ENCODE measurements around the gene AKAP8L. TPM values are rescaled to one million over a fixed set of nuclear protein-coding genes. Genes with fewer than 3 reads are reported as not detected.

AKAP8L gene
- polyA plus RNA-seq, 1 donor = 69.5 TPM

DNA sequence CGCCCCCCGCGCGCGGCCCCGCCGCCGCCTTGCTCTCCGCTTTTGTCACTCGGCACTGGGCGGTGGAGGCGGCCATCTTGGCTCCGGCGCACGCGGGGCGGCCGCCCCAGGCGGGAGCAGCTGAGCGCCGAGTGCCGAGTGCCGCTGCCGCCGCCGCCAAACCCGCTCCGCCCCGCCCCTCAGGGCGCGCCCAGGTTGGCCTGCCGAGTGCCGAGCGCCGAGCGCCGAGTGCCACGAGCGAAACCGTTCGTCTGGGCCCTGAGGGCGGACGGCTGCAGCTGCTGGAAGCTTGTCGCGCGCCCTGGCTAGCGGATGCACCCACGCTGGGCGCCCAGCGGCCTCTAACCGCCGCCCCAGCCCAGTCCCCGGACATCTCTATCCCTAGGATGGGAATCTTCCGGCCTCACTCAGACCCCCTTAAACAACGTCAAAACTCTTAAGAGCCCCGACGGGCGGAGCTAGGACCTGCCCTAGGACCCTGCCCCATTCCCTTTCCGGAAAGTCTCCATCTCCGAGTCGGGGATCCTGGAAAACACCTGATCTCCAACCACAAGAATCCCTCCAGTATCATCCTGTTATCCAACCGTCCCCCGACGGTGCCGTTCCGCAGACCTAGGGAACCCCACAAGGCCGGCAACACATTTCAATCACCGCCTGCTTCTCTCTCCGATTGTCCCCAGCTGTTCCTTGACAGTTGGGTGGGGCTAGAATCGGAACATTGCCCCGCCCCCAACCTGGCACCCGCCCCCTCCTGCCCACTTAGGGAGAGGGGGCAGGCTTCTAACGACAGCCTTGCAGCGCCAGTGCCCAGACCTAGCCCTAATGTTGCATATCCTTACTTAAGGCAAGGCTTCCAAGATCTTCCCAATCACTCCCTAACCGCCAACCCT, 14.1 kb upstream of the AKAP8L start:
- peak; percentile 66 for DNase-seq (ENCODE audit: low read depth)

DNA sequence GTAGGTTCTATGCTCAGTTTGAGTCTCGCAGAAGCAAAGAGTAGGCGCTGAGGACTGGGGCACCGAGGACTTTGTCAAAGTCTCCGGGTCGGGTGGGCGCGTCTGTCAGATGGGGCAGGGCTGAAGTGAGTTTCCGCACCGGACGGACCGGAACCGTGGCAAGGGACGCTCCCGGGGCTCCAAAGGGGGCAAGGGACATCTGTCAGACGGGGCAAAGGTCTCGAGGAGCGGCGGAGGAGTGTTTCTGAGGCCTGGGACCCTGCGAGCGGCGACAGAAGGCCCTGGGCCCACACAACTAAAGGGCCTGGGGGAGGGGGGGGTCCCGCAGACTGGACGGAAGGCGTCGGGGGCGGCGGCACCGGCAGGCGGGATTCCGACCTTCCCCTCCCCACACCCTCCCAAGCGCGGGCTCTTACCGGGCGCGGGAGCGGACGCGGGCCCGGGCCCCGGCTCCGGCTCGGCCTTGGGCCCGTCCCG, 13.3 kb upstream of the AKAP8L start:
- DNase-seq (ENCODE audit: low read depth) = no peak

DNA sequence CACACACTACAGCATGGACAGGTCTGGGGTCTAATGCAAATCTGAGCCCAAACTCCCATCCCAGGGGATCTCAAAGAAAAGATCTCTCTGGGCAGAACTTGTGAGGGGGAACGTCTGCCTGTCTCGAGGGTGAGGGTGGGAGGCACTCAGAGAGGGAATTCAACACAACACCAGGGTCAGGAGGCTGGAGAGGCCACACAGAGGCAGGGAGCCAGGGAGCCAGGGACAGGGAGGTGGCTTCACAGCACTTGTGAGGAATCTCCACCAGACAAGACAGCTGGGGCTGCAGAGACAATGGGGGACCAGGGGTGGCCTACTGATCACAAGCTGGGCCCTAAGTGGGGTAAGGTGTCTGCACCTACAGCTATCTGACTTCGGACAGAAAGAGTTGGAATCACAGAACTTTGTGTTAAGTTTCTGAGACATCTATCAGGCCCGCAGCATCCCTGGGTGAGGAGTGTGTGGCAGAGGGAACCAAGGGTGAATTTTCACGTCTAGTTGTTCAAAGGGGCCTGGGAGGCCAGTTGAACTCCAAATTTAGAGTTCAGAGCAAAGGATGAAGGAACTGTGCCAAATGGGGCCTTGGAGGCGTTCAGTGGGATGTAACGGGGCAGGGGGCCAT, 12.7 kb upstream of the AKAP8L start:
- DNase-seq (ENCODE audit: low read depth) = no peak

DNA sequence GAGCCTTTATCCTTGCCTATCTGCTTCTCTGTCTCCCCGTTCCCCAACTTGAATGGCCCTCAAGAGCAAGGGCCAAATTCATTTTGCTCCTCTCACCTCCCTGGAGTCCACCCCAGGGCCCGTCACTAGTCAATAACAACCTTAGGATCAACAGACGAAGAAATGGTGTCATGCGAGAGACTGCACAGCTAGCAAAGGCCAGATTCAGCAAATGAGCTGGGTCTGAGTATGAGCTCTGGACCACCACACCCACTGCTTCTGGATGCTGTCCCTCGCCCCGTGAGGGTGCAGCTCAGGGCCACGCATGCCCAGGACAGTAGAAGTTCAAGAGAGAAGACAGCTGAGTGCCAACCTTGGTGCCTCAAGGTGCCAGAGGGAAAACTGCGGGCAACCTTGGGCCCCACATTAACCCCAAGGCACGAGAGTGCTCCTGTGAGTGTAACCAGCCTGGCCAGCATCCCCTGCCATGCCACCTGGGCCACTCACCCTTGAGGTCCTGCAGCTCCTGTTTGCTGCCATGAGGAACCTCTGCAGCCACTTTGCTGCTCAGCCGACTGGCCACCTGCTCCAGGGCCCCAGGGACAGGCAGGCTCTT, 11.8 kb upstream of the AKAP8L start:
- no peak for DNase-seq (ENCODE audit: low read depth)

DNA sequence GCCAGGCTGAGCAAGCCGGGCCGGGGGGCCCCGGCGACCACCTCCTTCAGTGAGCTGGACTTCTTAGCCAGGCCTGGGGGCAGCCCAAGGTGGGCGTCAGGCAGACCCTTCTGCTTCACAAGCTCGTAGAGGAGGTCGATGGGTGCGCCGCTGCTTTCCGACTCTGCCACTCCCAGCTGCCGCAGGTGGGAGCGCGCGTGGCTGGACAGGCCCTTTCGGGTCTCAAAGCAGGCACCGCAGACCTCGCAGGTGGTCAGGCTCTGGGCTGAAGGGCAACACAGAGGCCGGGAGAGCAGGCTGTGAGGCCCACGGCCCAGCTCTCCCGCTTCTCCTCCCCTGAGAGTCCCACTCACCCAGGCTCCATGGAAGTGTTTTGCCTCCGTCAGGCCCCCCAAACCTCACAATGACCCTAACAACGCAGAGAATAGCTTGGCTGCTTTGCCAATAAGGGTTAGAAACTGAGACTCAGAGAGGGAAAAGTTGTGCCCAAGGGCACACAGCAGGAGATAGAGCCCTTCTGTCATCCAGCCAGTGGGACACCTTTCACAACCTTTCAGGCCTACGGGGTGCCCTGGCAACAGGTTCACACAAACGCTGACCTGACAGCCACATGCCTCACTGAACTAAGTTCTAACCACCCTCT, 11.2 kb upstream of the AKAP8L start:
- DNase-seq (ENCODE audit: low read depth) = no peak

DNA sequence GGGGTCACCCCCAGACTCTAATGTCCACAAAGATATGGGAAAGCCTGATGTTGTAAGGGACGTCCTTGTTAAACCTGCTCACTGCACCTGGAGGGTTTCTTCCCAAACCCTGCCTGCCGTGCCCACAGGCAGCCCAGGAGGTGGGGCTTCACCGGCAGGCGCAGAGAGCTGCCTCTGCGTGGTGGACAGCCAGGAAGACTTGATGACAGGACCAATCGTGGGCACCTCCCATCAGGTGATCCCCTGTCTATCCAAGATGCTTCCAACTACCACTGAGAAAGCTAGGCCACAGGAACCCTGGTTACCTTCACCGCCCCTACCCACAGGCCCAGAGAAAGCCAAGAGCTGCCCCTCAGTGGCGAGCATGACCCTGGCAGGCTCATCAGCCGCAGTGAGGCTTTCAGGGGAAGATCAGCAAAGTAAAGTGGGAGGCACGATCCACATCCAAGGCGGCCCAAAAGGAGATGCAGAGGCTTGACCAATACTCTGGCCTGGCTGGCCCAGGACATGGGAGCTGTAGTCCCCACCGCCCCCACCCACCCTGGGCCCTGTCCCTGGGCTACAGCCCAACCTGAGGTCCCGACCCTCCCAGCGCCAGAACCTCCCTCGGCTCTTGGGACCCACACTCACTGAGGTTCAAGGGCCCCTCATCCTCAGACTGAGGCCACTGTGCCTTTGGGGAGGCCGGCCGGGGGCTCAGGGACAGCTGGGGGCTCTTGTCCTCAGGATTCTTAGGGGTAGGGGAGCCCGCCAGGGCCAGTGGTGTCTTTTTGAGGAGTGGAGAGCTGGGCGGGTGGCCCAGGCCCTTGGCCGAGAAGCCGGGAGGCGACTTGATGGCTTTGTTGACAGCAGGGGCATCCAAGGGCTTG, 10.4 kb upstream of the AKAP8L start:
- no peak for DNase-seq (ENCODE audit: low read depth)

DNA sequence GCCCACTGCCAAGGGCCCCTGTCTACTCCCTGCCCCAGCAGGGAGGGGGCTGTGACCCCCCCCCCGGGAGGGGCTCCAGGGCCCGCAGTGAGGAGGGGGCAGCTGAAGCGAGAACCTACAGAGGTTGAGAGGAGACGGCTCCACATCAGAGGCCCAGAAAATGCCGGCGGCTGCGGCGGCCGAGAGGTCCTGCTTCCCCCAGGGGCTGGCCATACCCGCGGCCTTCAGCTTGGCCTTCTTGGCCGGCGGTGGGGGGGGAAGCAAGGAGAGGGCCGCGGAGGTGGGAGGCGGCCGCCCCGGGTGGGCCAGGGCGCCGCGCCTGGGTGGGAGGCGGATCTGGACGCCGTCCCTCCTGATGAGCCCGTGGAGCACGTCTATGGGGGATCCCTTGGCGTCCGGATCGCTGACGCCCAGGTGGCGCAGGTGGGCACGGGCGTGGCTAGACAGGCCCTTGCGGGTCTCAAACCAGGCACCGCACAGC, 9.2 kb upstream of the AKAP8L start:
- DNase-seq (ENCODE audit: low read depth) = no peak

DNA sequence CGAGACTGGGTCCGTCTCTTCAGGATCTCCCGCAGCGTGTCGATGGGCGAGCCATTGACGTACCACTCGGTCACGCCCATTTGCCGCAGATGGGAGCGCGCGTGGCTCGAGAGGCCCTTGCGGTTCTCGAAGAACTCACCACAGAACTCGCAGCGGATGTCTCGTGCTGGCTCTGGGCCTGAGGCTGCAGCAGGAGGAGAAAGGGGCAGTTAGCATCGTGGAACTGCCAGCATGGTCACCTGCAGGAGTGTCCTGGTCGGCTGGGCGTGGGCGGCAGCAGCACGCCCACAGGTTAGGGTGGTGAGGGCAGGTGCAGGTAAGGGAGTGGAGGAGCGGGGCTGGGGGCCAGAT, 8.5 kb upstream of the AKAP8L start:
- DNase-seq (ENCODE audit: low read depth) = no peak

DNA sequence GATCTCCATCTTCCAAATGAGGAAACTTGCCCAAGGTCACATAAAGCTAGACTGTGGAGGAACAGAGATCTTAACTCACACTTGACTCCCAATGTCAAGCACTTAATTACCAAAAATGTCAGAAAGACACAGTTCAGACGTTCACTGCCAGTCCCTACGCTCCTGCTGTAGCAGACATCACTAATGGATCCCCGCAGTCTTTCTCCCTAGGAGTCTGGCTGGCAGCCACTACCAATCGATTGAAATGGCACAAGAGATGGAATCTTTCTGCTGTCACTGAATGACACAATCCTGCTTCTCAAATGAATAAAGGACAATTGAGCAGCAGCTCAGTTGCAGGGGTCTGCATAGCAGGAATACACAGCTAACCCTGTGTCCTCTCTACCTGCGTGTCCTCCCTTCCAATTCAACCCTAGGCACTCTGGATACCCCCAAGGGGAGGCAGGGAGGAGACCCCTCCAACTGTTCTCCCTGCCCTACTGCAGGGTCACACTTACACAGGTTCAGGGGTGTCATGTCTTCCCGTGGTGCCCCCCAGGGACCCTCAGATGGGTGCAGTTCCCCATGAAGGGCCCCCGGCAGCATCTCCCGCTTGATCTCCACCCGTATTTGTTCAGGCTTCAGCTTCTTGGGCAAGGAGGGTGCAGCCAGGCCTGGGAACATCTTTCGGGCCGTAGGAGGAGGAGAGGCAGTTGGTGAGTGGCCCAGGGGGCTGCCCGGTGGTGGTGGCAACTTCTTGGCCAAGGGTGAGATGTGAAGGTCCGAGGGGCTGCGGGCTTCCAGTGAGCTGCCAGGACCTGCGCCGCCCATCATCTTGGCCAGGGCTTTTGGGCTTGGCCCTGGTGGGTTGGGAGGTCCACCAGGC, 7.9 kb upstream of the AKAP8L start:
- DNase-seq (ENCODE audit: low read depth) = no peak

DNA sequence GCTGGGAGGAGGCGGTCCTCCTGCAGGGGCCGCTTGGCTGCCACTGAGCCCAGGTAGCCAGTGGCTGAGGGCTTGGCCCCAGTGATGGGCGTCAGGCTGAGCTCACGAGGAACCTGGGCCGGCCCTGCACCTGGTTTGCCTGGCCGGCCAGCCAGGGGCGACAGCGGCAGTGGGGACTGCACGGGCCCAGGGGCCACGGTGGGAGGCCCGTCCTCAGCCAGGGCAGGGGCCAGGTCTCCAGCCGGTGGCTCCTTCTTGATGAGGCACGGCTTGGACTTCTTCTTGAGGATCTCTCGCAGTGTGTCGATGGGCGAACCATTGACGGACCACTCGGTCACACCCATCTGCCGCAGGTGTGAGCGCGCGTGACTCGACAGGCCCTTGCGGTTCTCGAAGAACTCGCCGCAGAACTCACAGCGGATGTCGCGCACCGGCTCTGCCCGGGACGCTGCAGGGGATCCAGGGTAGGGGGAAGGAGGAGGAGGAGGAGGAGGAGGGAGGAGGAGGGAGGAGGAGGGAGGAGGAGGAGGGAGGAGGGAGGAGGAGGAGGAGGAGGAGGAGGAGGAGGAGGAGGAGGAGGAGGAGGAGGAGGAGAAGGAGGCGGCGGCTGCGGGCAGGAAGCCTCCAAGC, 6.6 kb upstream of the AKAP8L start:
- no peak for DNase-seq (ENCODE audit: low read depth)

DNA sequence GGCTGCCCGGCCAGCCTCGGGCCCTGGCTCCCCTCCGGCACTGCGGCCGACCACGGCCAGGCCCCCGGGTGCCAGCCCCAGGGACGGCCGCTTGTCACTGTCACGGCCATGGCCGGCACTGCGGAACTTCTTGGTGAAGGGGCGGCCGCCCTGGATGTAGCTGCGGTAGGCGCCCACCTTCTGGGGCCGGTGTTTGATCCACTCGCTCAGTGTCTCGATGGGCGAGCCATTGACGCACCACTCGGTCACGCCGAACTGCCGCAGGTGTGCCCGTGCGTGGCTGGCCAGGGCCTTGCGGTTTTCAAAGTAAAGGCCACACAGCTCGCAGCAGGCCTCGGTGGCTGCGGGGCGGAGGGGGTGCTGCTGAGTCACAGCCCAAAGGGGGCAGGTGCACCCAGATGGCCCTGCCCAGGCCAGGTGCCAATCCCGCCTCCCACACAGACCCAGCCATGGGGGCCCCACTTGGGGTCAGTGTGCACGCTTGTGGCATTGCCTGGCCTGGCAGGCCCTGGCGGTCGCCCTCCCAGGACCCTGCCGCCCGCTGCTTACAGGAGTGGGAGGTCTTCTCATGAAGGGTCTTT, 6.0 kb upstream of the AKAP8L start:
- DNase-seq (ENCODE audit: low read depth) = no peak

DNA sequence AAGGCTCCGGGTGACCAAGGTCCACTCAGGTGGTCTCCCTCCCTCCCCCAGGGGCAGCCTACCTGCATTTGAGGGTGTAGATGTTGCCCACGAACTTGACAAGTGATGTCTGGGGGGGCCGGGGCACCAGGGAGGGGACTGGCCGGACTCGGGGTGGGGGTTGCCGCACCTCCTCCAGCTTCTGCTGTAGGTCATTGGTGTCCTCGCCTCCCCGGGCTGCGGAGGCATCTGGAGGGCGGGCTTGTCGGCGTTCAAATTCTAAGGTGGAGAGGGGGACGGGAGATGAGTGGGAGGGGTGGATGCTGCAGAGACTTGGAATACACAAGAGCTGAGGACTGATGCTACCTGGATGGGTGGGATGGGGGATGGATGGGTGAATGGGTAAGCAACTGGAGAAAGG, 5.3 kb upstream of the AKAP8L start:
- no peak for DNase-seq (ENCODE audit: low read depth)

DNA sequence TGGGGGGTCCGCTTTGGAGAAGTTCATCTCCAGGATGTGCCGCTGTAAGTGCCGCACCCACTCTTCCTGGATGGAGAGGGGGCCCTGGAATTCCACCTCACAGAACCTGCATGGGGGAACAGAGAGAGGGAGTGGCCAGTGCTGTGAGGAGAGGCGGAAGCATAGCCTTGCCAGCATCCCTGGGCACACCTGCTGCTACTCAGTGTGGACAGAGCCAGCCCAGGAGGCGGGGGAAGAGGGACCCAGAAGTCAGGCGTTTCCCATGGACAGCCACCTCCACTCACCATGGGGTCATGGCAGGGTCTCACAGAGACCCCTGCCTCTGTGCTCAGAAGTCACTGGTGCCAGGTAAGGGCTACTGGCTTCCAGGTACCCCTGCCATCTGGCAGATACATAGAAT, 4.3 kb upstream of the AKAP8L start:
- DNase-seq (ENCODE audit: low read depth) = no peak

DNA sequence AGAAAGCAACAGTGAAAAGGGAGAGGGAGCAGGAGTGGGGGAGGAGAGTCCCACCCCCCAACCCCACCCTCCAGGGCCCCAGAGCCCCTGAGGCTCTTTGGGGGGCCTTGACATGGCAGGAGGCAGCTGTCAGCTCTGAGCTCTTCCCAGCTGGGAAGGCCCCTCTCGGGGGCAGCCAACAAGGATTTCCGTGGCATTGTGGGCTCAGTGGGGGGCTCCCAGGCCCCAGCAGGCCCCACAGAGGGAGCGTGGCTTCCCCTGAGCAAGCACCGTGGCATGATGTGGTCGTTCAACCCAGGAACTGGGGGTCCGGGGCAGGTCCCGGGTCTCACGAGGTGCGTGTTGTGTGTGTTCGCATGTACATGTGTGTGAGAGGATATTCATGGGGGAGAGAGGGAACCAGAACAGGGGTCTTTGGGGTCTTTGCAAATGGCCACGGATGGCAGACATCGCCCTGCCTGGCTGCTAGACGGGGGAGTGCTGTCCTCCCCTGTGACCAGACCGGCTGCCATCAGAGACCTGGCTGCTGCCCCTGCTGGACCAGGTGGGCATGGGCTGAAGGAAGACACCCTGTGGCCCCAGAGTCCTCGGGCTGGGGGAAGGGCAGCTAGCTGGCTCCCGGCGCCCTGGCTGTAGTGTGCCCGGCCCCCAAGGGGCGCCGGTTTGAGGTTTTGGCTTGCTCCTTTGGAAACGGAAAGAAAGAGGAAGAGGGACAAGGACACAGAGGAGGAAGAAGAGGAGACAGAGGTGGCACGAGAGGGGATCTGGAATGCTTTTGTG, 3.7 kb upstream of the AKAP8L start:
- no peak for DNase-seq (ENCODE audit: low read depth)

DNA sequence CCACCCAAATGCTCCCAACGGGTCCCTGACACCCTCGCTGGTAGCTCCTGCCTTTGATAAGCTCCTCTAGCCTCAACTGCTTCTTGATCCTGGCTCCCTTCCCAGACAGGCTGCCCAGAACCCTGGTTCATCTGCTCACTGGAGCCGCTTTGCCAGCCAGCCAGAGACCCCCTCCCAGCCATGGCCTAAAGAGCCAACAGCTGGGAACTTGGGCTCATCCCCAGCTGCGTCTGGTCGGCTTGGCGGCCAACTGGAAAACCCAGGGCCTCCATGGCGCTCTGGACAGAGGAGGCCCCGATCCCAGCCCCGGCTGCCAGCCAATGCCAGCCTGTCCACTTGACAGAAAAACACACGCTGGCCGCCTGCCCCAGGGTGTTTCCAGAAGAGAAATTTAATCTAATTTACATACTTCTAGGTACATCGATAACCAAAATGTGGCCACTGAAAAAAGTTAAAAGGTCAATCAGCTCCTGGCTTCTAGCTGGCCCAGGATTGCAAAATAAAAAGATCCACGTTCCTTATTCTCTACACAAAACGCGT, 3.0 kb upstream of the AKAP8L start:
- no peak for DNase-seq (ENCODE audit: low read depth)

DNA sequence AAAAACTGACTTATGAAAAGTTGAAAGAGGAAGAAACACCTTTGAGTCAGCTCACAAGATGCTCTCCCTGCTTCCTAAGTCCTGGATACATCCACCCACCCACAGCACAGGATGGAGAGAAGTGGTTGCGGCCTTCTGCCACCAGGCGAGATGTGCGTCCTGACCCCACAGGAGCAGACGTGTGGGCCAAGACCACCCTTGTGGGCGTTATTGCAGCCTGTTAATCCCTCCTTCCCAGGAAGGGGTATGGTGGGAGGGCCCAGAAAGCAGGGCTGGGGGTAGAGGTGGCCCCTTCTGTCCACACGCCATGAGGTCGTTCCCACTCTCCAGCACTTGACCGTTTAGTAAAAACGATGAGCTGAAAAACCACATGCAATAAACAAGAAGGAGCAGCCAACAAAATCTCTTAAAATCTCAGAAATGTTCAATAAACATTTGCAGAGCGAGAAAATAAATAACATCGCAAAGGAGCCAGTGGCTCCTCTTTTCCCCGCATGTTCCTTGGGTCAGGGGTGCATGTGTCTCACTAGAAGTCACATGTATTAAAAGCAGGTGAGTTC, 2.4 kb upstream of the AKAP8L start:
- DNase-seq (ENCODE audit: low read depth) = no peak

DNA sequence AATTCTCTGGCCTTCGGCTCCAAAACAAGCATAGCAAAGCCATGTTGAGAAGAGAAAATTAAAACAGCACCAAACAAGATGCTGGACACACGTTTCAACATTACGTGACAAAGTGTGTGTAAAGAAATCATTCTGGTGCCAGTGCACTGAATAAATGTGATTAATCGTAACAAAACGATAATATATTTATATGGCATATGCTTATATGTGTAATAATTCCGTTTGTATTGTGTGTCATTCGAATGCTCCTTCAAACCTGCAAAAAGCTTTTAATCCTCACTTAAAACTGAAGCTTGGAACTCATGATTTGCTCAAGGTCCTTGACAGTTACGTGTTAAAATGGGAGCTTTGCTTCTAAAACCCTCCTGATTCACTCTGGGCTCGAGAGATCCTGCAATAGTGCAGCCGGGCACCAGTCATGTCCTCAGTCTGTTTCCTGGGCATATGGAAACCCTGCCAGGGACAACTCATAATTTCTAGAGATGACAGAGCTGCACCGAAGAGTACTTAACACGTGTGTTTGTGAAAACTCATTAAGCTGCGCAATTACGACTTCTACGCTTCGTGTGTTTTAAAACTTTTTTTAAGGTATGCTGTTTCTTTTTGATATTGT, 731 bp upstream of the AKAP8L start:
- DNase-seq (ENCODE audit: low read depth) = no peak

DNA sequence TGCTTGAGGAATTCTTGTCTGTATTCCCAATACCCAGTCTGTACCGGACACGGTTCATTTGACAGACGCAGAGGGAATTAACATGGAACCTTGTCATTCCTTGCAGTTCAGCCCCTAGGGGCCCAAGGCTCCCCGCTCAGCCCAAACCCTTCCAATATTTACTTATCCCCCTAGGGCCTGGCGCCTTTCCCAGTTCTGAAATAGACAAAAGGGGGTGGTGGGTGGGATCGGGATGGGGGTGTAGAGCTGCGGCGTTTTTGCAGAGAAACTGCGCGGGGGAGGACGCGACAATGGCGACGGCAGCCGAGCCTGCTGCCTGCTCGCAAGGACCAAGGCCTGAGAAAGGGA, 583 bp downstream of the AKAP8L start:
- DNase-seq (ENCODE audit: low read depth) = no peak
